ENCODE measurements around the gene ZNF254. TPM values are rescaled to one million over a fixed set of nuclear protein-coding genes. Genes with fewer than 3 reads are reported as not detected.
A peak's percentile ranks its signal among the peaks of the same experiment; 100 is the strongest.
"Not testable (repeated sequence)": the region's sequence is repeated elsewhere in the genome, so short reads cannot be mapped to it uniquely, and the experiment has no call there.

The ZNF254 gene
- polyA plus RNA-seq, 3 donors, result 27.1 to 30.4 (median 28.0) TPM

DNA sequence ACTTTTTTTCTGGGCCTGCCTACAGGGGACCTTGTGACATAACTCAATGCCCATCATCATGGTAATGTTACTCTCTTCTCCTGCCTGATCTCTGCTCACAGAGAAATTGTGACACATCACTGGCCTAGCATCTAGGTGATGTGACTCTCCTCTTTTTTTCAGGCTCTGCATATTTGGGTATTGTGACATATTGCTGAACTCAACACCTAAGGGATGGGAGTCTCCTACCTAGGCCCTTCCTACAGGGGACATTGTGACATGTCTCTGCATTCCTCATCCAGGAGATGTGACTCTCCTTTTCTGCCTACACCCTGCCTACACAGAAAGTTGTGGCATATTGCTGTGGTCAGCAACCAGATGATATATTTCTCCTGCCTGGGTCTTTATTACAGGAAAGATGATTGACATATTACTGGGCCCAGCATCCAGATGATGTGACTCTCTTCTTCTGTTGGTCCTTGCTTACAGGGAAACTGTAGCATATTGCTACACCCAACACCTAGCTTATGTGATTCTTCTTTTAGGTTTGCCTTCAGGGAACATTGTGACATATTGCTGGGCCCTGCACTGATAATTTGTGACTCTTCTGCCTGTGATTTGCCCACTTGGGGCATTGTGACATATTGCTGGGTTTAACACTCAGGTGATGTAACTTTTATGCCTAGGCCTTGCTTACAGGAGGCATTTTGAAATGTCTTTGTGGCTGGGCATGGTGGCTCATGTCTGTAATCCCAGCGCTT, 21.0 kb upstream of the ZNF254 start:
- DNase-seq, result no peak

GRCh38 chr19:24069905-24070657, 16.9 kb upstream of the ZNF254 start:
- DNase-seq, result no peak

GRCh38 chr19:24071078-24071477, 15.9 kb upstream of the ZNF254 start:
- no peak for DNase-seq

GRCh38 chr19:24072720-24073119, 14.3 kb upstream of the ZNF254 start:
- DNase-seq, result no peak

DNA sequence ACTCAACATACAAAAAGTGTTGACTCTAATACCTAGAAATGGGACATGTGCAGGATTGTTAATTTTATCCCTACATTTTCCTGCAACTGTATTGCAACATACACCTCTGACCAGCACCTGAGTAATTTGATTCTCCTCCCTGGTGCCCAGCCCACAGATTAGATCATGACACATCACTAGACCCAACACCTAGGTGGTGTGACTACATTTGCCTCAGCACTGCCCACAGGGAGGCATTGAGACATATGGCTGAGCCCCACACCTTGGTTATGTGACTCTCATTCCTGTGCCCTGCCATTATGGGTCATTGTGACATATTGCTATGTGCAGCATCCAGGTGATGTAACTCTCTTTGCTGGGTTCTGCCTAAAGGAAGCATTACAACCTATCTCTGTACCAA, 13.2 kb upstream of the ZNF254 start:
- DNase-seq, result no peak

- DNase-seq, result no peak
Measured at GRCh38 chr19:24074720-24075454, 12.1 kb upstream of the ZNF254 start.

DNA sequence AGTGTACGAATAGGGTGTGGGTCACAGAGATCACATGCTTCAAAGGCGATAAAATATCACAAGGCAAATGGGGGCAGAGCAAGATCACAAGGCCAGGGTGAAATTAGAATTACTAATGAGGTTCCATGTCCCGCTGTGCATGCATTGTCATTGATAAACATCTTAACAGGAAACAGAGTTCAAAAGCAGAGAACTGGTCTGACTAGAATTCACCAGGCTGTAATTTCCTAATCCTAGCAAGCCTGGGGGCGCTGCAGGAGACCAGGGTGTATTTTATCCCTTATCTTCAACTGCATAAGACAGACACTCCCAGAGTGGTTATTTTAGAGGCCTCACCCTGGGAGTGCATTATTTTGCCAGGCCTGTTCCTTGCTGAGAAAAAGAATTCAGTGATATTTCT, 11.5 kb upstream of the ZNF254 start:
- DNase-seq, result not testable (repeated sequence)

DNA sequence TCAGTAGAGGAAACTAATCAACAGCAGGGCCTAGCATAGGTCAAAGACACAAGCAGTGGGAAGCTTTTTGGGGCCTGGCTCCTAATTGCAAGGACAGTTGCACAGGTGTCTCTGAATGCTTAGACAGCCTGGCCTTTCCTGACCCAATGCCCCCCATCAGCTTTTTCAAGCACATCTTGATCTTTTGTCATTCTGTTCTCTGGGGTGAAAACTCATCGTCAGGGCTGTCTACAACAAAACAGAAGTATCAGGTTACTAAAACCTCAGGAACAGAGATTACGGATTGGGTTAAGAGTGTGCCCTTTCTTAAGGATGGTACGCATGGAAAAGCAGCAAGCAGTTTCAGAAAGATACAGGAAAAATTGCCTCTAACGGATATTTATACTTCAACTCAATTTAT, 8.3 kb upstream of the ZNF254 start:
- DNase-seq, result no peak

DNA sequence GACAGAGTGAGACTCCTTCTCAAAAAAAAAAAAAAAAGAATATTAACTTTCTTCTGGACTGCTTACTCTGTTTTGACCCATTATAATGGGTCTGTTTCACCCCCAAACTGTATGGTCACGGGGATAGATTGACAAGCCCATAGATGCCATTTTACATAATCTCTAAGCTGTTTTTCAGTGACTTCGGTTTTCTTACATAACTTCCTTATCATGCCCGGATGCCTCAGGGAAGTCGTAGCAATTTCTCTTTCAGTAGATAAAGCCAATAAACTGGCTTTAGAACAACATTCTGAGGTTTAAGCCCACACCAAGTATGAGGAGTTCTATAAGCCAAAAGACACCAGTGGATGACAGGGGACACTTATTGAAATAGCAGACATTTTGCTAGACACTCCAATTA, 5.9 kb upstream of the ZNF254 start:
- no peak for DNase-seq

DNA sequence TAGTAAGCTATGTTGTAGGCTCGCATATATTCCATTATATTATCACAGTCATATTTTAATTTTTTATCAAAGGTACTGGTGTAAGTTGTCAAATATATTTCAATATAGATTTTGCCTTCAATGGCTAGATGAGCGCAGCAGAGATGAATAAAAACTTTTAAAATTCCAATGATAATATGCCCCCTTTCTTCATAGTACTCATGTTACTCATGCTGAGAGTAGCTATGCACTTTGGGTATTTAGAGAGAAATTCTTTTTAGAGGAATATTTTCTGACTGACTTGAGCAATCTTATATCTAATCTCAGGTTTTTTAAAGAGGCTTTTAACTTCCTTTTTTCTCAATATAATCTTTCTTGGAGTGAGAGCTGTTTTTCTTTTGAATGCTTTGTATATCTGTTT, 11.4 kb downstream of the ZNF254 start:
- no peak for DNase-seq

- DNase-seq, result no peak
Measured at GRCh38 chr19:24099829-24100228, 12.8 kb downstream of the ZNF254 start.

DNA sequence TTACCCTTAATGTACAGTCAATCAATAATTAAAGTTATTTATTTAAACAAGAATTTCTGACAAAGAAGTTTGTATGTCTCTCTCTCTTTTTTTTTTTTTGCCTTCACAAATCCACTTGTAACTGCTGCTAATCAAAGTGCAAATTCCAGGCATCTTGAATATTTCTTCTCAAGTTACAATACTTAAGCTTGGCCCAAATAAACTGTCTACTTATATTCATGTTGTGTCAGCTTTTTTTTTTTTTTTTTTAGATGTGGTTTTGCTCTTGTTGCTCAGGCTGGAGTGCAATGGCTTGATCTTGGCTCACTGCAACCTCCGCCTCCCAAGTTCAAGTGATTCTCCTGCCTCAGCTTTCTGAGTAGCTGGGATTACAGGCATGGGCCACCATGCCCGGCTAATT, 13.6 kb downstream of the ZNF254 start:
- DNase-seq, result not testable (repeated sequence)

GRCh38 chr19:24101459-24102115, 14.6 kb downstream of the ZNF254 start:
- no peak for DNase-seq

DNA sequence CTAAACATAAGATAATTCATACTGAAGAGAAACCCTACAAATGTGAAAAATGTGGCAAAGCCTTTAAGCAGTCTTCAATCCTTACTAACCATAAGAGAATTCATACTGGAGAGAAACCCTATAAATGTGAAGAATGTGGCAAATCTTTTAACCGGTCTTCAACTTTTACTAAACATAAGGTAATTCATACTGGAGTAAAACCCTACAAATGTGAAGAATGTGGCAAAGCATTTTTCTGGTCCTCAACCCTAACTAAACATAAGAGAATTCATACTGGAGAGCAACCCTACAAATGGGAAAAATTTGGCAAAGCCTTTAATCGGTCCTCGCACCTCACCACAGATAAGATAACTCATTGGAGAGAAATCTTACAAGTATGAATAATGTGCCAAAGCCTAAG, 40.6 kb downstream of the ZNF254 start:
- no peak for DNase-seq

GRCh38 chr19:24140099-24140498, 53.1 kb downstream of the ZNF254 start:
- no peak for DNase-seq

GRCh38 chr19:24140591-24140990, 53.6 kb downstream of the ZNF254 start:
- no peak for DNase-seq

- DNase-seq, result no peak
Measured at GRCh38 chr19:24141612-24142011, 54.6 kb downstream of the ZNF254 start.

DNA sequence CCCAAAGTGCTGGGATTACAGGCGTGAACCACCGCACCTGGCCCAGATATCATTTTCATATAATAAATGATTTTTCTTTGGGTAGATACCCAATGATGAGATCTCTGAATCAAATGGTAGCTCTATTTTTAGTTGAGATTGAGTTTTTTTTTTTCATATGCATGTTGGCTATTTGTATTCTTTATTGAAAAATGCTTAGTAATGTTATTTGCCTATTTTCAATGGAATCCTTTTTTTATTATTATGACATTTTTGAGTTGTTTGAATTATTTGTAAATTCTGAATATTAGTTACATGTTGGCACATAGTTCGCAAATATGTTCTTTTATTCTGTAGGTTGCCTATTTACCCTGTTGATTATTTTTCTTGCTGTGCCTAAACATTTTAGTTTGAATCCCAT, 55.8 kb downstream of the ZNF254 start:
- no peak for DNase-seq

DNA sequence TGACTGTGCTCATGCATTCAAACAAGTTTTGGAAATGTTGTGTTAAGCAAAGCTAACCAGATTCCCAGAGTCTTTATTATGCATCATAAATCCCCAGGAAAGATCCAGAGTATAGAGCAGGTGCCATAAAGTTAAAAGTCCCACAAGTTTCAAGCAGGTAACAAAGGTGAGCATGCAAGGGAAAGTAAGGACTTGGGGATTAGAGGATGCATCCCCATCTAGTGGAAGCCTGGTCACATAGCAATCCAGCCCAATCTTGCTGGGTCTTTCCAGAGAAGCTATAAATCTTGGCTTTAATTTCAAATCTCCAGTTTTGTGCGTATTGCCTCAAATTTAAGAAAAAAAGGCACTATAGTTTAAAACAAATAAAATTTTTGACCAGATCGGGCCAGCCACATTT, 72.7 kb downstream of the ZNF254 start:
- peak; percentile 14 for DNase-seq

DNA sequence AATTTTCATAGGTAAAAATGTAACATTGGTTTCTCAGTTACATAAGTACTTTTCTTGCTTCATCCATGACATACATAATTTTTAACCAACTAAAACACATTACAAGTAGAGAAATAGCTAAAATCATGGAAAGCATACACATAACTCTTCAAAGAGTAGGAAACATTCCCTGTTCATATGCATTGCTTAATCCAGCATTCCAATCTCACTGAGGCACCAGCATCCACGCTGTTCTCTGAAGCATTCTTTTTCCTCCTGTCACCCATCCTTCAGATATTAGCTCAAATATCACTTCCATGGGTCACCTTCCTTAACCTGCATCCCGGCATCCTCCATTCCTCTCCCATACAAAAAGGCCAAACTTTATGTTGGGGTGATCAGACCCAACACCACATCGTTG, 79.1 kb downstream of the ZNF254 start:
- DNase-seq, result no peak

DNA sequence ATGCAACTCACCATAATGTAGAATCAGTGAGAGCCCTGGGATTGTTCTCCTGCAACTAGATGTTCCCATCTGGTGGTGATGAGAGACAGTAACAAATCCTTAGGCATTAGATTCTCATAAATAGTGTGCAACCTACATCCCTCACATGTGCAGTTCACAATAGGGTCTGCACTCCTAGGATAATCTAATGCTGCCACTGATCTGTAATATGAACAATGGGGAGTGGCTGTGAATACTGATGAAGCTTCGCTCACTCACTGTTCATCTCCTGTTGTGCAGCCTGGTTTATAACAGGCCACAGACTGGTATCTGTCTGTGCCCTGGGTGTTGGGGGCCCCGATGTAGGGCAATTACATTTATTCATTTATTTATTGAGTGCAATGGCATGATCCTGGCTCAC, 86.9 kb downstream of the ZNF254 start:
- no peak for DNase-seq

- no peak for DNase-seq
Measured at GRCh38 chr19:24177686-24178085, 90.7 kb downstream of the ZNF254 start.
